SU-DHL-6 (cell line): ENCODE results near the gene CBLB.

Experiments
- CTCF ChIP-seq: fragments of 200-600 bp; sonication (generic); IDR thresholded peaks from one replicate; pipeline ENCODE4 v1.5.1; 2017; ENCODE audit warnings: antibody characterized with exemption, mild to moderate bottlenecking, low read length, moderate library complexity; ENCODE audit not compliant: insufficient read depth, poor library complexity, severe bottlenecking
- EZH2phosphoT487 ChIP-seq: fragments of 200-600 bp; sonication (generic), shearing (Covaris generic); conservative IDR thresholded peaks from 2 replicates; pipeline ENCODE4 v1.6.1; 2018; ENCODE audit warnings: mild to moderate bottlenecking, antibody characterized with exemption, low read length, moderate library complexity, mixed read lengths

DNA sequence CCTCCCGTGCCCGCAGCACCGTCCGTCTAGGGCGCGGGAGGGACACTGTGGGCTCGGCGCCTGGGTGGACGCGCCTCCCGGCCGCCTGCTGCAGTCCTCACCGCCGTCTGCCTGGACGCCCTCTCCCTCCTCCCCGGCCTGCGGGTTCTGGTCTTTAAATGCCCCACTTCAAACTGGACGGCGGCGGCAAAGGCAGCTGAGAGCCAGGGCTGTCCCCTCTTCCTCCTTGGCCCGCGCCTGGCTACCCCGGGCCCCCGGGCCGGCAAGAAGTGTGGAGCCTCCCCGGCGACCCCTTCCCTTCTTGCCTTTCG lies 426 bp downstream of the CBLB start:
- no peak for TF ChIP-seq CTCF
- TF ChIP-seq EZH2phosphoT487, result no peak
